Vagina (tissue), 2 donors: ENCODE results near the gene PRKAG2. TPM values are rescaled to one million over a fixed set of nuclear protein-coding genes. Genes with fewer than 3 reads are reported as not detected.

Source experiments
- DNase-seq, 2 donors: peaks; one replicate each; pipeline ENCODE4 v3.0.0-alpha.2; 2017; ENCODE audit errors: extremely low spot score in 2 of 2
- H3K27ac ChIP-seq: fragments of 200-600 bp; sonication (generic); one replicate; pipeline ENCODE4 v1.5.1; 2019
- H3K27me3 ChIP-seq: fragments of 200-600 bp; sonication (generic); one replicate; pipeline ENCODE4 v1.5.1; 2019
- H3K36me3 ChIP-seq, 2 donors: fragments of 200-600 bp; sonication (generic); one replicate each; pipeline ENCODE4 v1.5.1; 2017 to 2019
- H3K4me1 ChIP-seq: fragments of 200-600 bp; sonication (generic); one replicate; pipeline ENCODE4 v1.5.1; 2019
- H3K4me3 ChIP-seq, 2 donors: fragments of 200-600 bp; sonication (generic); 1 replicate in 1 of 2; 2 replicates in 1 of 2; pipeline ENCODE4 v1.5.1; 2016 to 2019
- H3K9me3 ChIP-seq: fragments of 200-600 bp; sonication (generic); one replicate; pipeline ENCODE4 v1.5.1; 2019
- CTCF ChIP-seq, 3 experiments: fragments of 450-650 bp in 2 of 3; fragments of 200-600 bp in 1 of 3; sonication (generic) in 1 of 3; IDR thresholded peaks; one replicate each; pipeline ENCODE4 v1.5.1; 2017 to 2019; ENCODE audit warnings: antibody characterized with exemption in 3 of 3, mild to moderate bottlenecking in 2 of 3, moderate library complexity in 2 of 3
- POLR2A ChIP-seq, 2 donors: fragments of 450-650 bp; IDR thresholded peaks; one replicate each; pipeline ENCODE4 v1.6.1; 2017; ENCODE audit warnings: antibody characterized with exemption in 2 of 2, mild to moderate bottlenecking in 2 of 2, moderate library complexity in 2 of 2
- POLR2AphosphoS5 ChIP-seq, 2 donors: sonication (generic); formaldehyde crosslinking; IDR thresholded peaks; one replicate each; pipeline ENCODE4 v1.9.0; 2017; ENCODE audit warnings: antibody characterized with exemption in 2 of 2, mild to moderate bottlenecking in 2 of 2, low read depth in 1 of 2; ENCODE audit not compliant: insufficient read depth in 1 of 2
- intact Hi-C: fragments of 100-400 bp; cut with DNase I; formaldehyde crosslinking; loops from one replicate; pipeline ENCODE4 v1.15.1; 2023
- total RNA-seq: library from RNA; depleted of rRNA; stranded (reverse); fragments of >200 nt; gene quantifications from one replicate; pipeline ENCODE4 v1.2.3, GENCODE V29; 2016

Gene PRKAG2
- total RNA-seq, 1 donor from 2014 or later = 25.0 TPM

GRCh38 chr7:151566897-151567320 is 310.0 kb downstream of the PRKAG2 start:
- Histone ChIP-seq H3K4me1 (peaks cover 18% of the 10 kb centered on the region), H3K36me3 (peaks cover 0 to 18% of the 10 kb centered on the region in 2 donors), H3K9me3 (no peaks in the 10 kb centered on the region), H3K27me3 (no peaks in the 10 kb centered on the region), H3K4me3 (no peak overlapping the region), H3K27ac (peak overlapping the region; percentile 60)
- intact Hi-C loops = loop anchor here (5.0 kb wide), 1 partner anchor 195 kb away; no protein-coding TSS in a partner anchor
- DNase-seq = peak in 1 of 2 donors; percentile 89
- TF ChIP-seq POLR2AphosphoS5 (IDR thresholded peaks at IDR 0.05; ENCODE audit: insufficient read depth in 1 of 2, low read depth in 1 of 2) (peak in 1 of 2 donors; percentile 48), CTCF (IDR thresholded peaks at IDR 0.05) (no peak)

GRCh38 chr7:151565541-151565940 is 311.4 kb downstream of the PRKAG2 start:
- no peaks in the 10 kb centered on the region for H3K9me3 ChIP-seq
- no peak for TF ChIP-seq POLR2AphosphoS5 (IDR thresholded peaks at IDR 0.05; ENCODE audit: insufficient read depth in 1 of 2, low read depth in 1 of 2)
- no peak for TF ChIP-seq POLR2A (IDR thresholded peaks at IDR 0.05)
- no peak for TF ChIP-seq CTCF (IDR thresholded peaks at IDR 0.05)

GRCh38 chr7:151560243-151560642 is 316.7 kb downstream of the PRKAG2 start:
- H3K27ac ChIP-seq = no peak overlapping the region
- no peaks in the 10 kb centered on the region for H3K9me3 ChIP-seq
- intact Hi-C loops = no loop called here
- H3K27me3 ChIP-seq = no peaks in the 10 kb centered on the region
- peak in 1 of 2 donors; percentile 20 for DNase-seq
- H3K36me3 ChIP-seq = peaks cover 0 to 64% of the 10 kb centered on the region in 2 donors
- no peaks in the 10 kb centered on the region for H3K4me1 ChIP-seq
- H3K4me3 ChIP-seq = no peak overlapping the region
- TF ChIP-seq POLR2A (IDR thresholded peaks at IDR 0.05) = no peak
- no peak for TF ChIP-seq POLR2AphosphoS5 (IDR thresholded peaks at IDR 0.05; ENCODE audit: insufficient read depth in 1 of 2, low read depth in 1 of 2)
- no peak for TF ChIP-seq CTCF (IDR thresholded peaks at IDR 0.05)

More at GRCh38 chr7:151565541-151565940, 311.4 kb downstream of the PRKAG2 start:
- Histone ChIP-seq H3K27ac (no peak overlapping the region), H3K4me3 (no peak overlapping the region), H3K4me1 (peaks cover 18% of the 10 kb centered on the region), H3K36me3 (peaks cover 0 to 23% of the 10 kb centered on the region in 2 donors), H3K27me3 (no peaks in the 10 kb centered on the region)
- intact Hi-C loops = loop anchor here (5.0 kb wide), 1 partner anchor 197 kb away; no protein-coding TSS in a partner anchor
- peak in 1 of 2 donors; percentile 47 for DNase-seq

GRCh38 chr7:151559557-151560183 is 317.2 kb downstream of the PRKAG2 start:
- H3K27ac ChIP-seq = no peak overlapping the region
- H3K36me3 ChIP-seq = peaks cover 0 to 62% of the 10 kb centered on the region in 2 donors
- no peaks in the 10 kb centered on the region for H3K4me1 ChIP-seq
- H3K4me3 ChIP-seq = no peak overlapping the region
- intact Hi-C loops = no loop called here
- H3K27me3 ChIP-seq = no peaks in the 10 kb centered on the region
- TF ChIP-seq POLR2AphosphoS5 (IDR thresholded peaks at IDR 0.05; ENCODE audit: insufficient read depth in 1 of 2, low read depth in 1 of 2) (no peak), CTCF (IDR thresholded peaks at IDR 0.05) (no peak), POLR2A (IDR thresholded peaks at IDR 0.05) (no peak)
- no peaks in the 10 kb centered on the region for H3K9me3 ChIP-seq
- DNase-seq = peak; percentile 16 to 22

- H3K9me3 ChIP-seq = no peaks in the 10 kb centered on the region
- no peak overlapping the region for H3K27ac ChIP-seq
- no peaks in the 10 kb centered on the region for H3K4me1 ChIP-seq
- DNase-seq = no peak
- peaks cover 0 to 52% of the 10 kb centered on the region in 2 donors for H3K36me3 ChIP-seq
- TF ChIP-seq POLR2A (IDR thresholded peaks at IDR 0.05) (no peak), CTCF (IDR thresholded peaks at IDR 0.05) (no peak), POLR2AphosphoS5 (IDR thresholded peaks at IDR 0.05; ENCODE audit: insufficient read depth in 1 of 2, low read depth in 1 of 2) (no peak)
- intact Hi-C loops = no loop called here
- no peaks in the 10 kb centered on the region for H3K27me3 ChIP-seq
- H3K4me3 ChIP-seq = no peak overlapping the region
These were observed 318.3 kb downstream of the PRKAG2 start for GRCh38 chr7:151558575-151558974.
